K562 (cell line): ENCODE results near the gene PELI1. TPM values are rescaled to one million over a fixed set of nuclear protein-coding genes. Genes with fewer than 3 reads are reported as not detected.

Experiments
- ATAC-seq: fragments of 200-7000 bp; cut with Tn5 transposase; 3 replicates; pipeline ENCODE4 v1.9.1; 2020; ENCODE audit warnings: moderate library complexity
- BruUV-seq: library from RNA; stranded (reverse); fragments of 400-500 nt; replicated peaks from 2 replicates; lab custom pipeline; 2021; lab: Mats Ljungman, UMichigan
- CTCF ChIA-PET: fragments of 300-600 bp; formaldehyde crosslinking; extraction: SDS; loops from one replicate; lab custom pipeline; 2021; ENCODE audit warnings: low intra/inter-chr PET ratio; lab: Yijun Ruan, JAX
- POLR2A ChIA-PET: fragments of 300-600, 350-650 bp; sonication (Branson Sonifier 250); formaldehyde crosslinking; extraction: SDS; loops from one replicate; lab custom pipeline; 2021; ENCODE audit warnings: antibody characterized with exemption, inconsistent platforms; lab: Yijun Ruan, JAX
- DNase-seq, 4 experiments: peaks; one replicate each; pipeline versions ENCODE4 v3.0.0 to v3.0.0-alpha.2; 2011 to 2018; ENCODE audit warnings: low spot score in 3 of 4, mixed read lengths in 3 of 4; ENCODE audit errors: extremely low read depth in 1 of 4
- FAIRE-seq: peaks from 2 replicates; lab custom pipeline; 2011; peaks lifted over from hg19 to GRCh38; lab: Jason Lieb, UNC
- H2AFZ ChIP-seq: 2 replicates; pipeline ENCODE4 v1.6.0; 2011; ENCODE audit warnings: low read depth, low read length, control low read depth, inconsistent platforms
- H3K27ac ChIP-seq: fragments of 200-600 bp; 3 replicates; pipeline ENCODE4 v1.8.0; 2011; ENCODE audit warnings: low read depth, mild to moderate bottlenecking, control low read depth, inconsistent platforms, low read length, moderate library complexity, mixed read lengths; ENCODE audit errors: extremely low read depth
- H3K27me3 ChIP-seq, 2 experiments: fragments of 300-600 bp in 1 of 2; 2 replicates in 1 of 2; 3 replicates in 1 of 2; pipeline versions ENCODE4 v1.6.0 to v1.8.0; 2011; ENCODE audit warnings: inconsistent platforms in 2 of 2, low read length in 2 of 2, mild to moderate bottlenecking in 1 of 2, mixed read lengths in 1 of 2, moderate library complexity in 1 of 2; ENCODE audit not compliant: control insufficient read depth in 2 of 2, insufficient read depth in 2 of 2
- H3K36me3 ChIP-seq: fragments of 300-600 bp; 3 replicates; pipeline ENCODE4 v1.8.0; 2011; ENCODE audit warnings: mild to moderate bottlenecking, low read length, inconsistent platforms; ENCODE audit not compliant: control insufficient read depth, insufficient read depth
- H3K4me1 ChIP-seq, 2 experiments: fragments of 200-600 bp in 1 of 2; replicated peaks in 1 of 2; 2 replicates in 1 of 2; 3 replicates in 1 of 2; pipeline versions ENCODE4 v1.5.1 to v1.8.0; 2011; ENCODE audit warnings: inconsistent platforms in 2 of 2, low read length in 2 of 2, mild to moderate bottlenecking in 1 of 2, mixed read lengths in 1 of 2, moderate library complexity in 1 of 2; ENCODE audit not compliant: control insufficient read depth in 2 of 2, insufficient read depth in 2 of 2
- H3K4me2 ChIP-seq: 2 replicates; pipeline ENCODE4 v1.6.1; 2011; ENCODE audit warnings: low read length, control low read depth, inconsistent platforms, mixed read lengths; ENCODE audit not compliant: insufficient read depth
- H3K4me3 ChIP-seq: fragments of 200-600 bp; sonication (generic), shearing (Covaris generic); 2 replicates; pipeline ENCODE4 v1.5.1; 2016; ENCODE audit warnings: control low read depth, inconsistent platforms
- H3K79me2 ChIP-seq: fragments of 200-600 bp; 3 replicates; pipeline ENCODE4 v1.8.0; 2011; ENCODE audit warnings: low read length, inconsistent platforms; ENCODE audit not compliant: control insufficient read depth, insufficient read depth
- H3K9ac ChIP-seq, 2 experiments: 2 replicates each; pipeline versions ENCODE4 v1.6.0 to v1.6.1; 2011; ENCODE audit warnings: low read depth in 2 of 2, low read length in 2 of 2, control low read depth in 1 of 2, inconsistent platforms in 1 of 2, mild to moderate bottlenecking in 1 of 2, mixed read lengths in 1 of 2; ENCODE audit not compliant: insufficient read depth in 1 of 2
- H3K9me1 ChIP-seq: one replicate; pipeline ENCODE4 v1.6.0; 2011; ENCODE audit warnings: inconsistent platforms, mild to moderate bottlenecking, low read length, moderate library complexity; ENCODE audit not compliant: control insufficient read depth, insufficient read depth
- H3K9me3 ChIP-seq: replicated peaks from 2 replicates; pipeline ENCODE4 v1.5.1; 2011; ENCODE audit warnings: low read depth, low read length, inconsistent platforms; ENCODE audit not compliant: control insufficient read depth, insufficient read depth
- H4K20me1 ChIP-seq: replicated peaks from 2 replicates; pipeline ENCODE4 v1.6.1; 2011; ENCODE audit warnings: low read length, inconsistent platforms, mixed read lengths; ENCODE audit not compliant: control insufficient read depth, insufficient read depth
- C11orf30 ChIP-seq: fragments of 450-650 bp; IDR thresholded peaks from 2 replicates; pipeline ENCODE4 v1.6.1; 2016; ENCODE audit warnings: low read depth, mild to moderate bottlenecking
- CCNT2 ChIP-seq: IDR thresholded peaks from 2 replicates; pipeline ENCODE4 v1.6.1; 2011; ENCODE audit warnings: borderline replicate concordance, low read depth, mild to moderate bottlenecking, moderate library complexity, mixed read lengths, low read length; ENCODE audit not compliant: insufficient read length; ENCODE audit errors: extremely low read depth
- ETS2 ChIP-seq: IDR thresholded peaks from 2 replicates; pipeline ENCODE4 v1.6.1; 2016; ENCODE audit warnings: borderline replicate concordance, missing genetic modification characterization, mild to moderate bottlenecking, moderate library complexity, missing compliant biosample characterization; ENCODE audit not compliant: poor library complexity, severe bottlenecking
- FOXA3 ChIP-seq, 2 experiments: fragments of 450-650 bp in 1 of 2; sonication (generic) in 1 of 2; formaldehyde crosslinking; IDR thresholded peaks in 1 of 2; conservative IDR thresholded peaks in 1 of 2; 2 replicates each; pipeline versions ENCODE4 v1.4.0 to v1.8.0; 2020 to 2022; ENCODE audit warnings: mild to moderate bottlenecking in 2 of 2, missing genetic modification reagents in 1 of 2
- GATAD2A ChIP-seq: fragments of 450-650 bp; IDR thresholded peaks from 2 replicates; pipeline ENCODE4 v1.6.1; 2017
- HDAC6 ChIP-seq: IDR thresholded peaks from 2 replicates; pipeline ENCODE4 v1.6.1; 2012; ENCODE audit warnings: low read depth, mild to moderate bottlenecking, control low read depth, inconsistent platforms, low read length, moderate library complexity
- HLTF ChIP-seq: fragments of 450-650 bp; IDR thresholded peaks from 2 replicates; pipeline ENCODE4 v1.6.1; 2016
- HNRNPLL ChIP-seq: fragments of 200-400 bp; formaldehyde crosslinking; IDR thresholded peaks from 2 replicates; pipeline ENCODE4 v1.6.1; 2017; ENCODE audit warnings: low read length, low read depth, mild to moderate bottlenecking; ENCODE audit not compliant: poor library complexity, severe bottlenecking
- MEIS2 ChIP-seq: fragments of 450-650 bp; IDR thresholded peaks from 2 replicates; pipeline ENCODE4 v1.6.1; 2014; ENCODE audit warnings: mild to moderate bottlenecking; ENCODE audit not compliant: partially characterized antibody
- PKNOX1 ChIP-seq: fragments of 450-650 bp; IDR thresholded peaks from 2 replicates; pipeline ENCODE4 v1.6.1; 2016
- SAP30 ChIP-seq: fragments of 200-600 bp; sonication (generic); IDR thresholded peaks from 2 replicates; pipeline ENCODE4 v1.6.1; 2012; ENCODE audit warnings: borderline replicate concordance, low read depth, mild to moderate bottlenecking, moderate library complexity, low read length, control low read depth, inconsistent platforms; ENCODE audit not compliant: insufficient read depth, poor library complexity, severe bottlenecking
- ZFP36 ChIP-seq: fragments of 150-350 bp; IDR thresholded peaks from 2 replicates; pipeline ENCODE4 v1.6.1; 2018; ENCODE audit warnings: low read length, low read depth; ENCODE audit not compliant: partially characterized antibody
- ZNF263 ChIP-seq: sonication (generic); formaldehyde crosslinking; IDR thresholded peaks from 2 replicates; pipeline ENCODE4 v1.8.0; 2022; ENCODE audit warnings: mild to moderate bottlenecking, missing genetic modification reagents, borderline replicate concordance
- ZNF280B ChIP-seq: fragments of 250-450 bp; sonication (Bioruptor Pico); IDR thresholded peaks from 2 replicates; pipeline ENCODE4 v1.5.1; 2021; ENCODE audit warnings: mild to moderate bottlenecking
- ZNF77 ChIP-seq: fragments of 250-450 bp; sonication (Bioruptor Pico); IDR thresholded peaks from 2 replicates; pipeline ENCODE4 v1.5.0; 2020
- ZNF830 ChIP-seq: fragments of 250-450 bp; sonication (Bioruptor Pico); IDR thresholded peaks from 2 replicates; pipeline ENCODE4 v1.5.0; 2021; ENCODE audit warnings: mild to moderate bottlenecking
- in situ Hi-C: fragments of 300-500 bp; cut with MboI; formaldehyde crosslinking; loops from 4 replicates; pipeline ENCODE4 v1.15.0; 2018; ENCODE audit warnings: inconsistent platforms, mixed read lengths
- intact Hi-C: fragments of 100-400 bp; cut with micrococcal nuclease; formaldehyde crosslinking; loops from 2 replicates; pipeline ENCODE4 v1.14.2; 2022
- polyA plus RNA-seq, 8 experiments: library from polyadenylated mRNA; depleted of rRNA in 4 of 8; stranded (reverse) in 5 of 8; unstranded in 3 of 8; fragments of >200 nt; fragmentation: Nextera tagmentation in 2 of 8; fragmentation: Illumina TruSeq in 1 of 8; extraction: Ambion mirVana in 2 of 8; extraction: Trizol in 1 of 8; gene quantifications; 2 replicates each; pipeline versions ENCODE4 v1.2.1 to v1.2.3, GENCODE V29; 2011 to 2014; ENCODE audit warnings: inconsistent platforms in 1 of 8, missing spikeins in 1 of 8
- total RNA-seq, 7 experiments: library from RNA; depleted of rRNA in 6 of 7; stranded (reverse); fragments of >200 nt in 6 of 7; fragmentation: Illumina TruSeq in 2 of 7; extraction: Trizol in 2 of 7; gene quantifications; 2 replicates each; pipeline versions ENCODE4 v1.2.1 to v1.2.3, GENCODE V29; 2011 to 2021; ENCODE audit warnings: low replicate concordance in 1 of 7

The PELI1 gene
- total and polyA plus RNA-seq, 9 of the 15 experiments (the other 6 are each of a cell fraction or from before 2014, with no cell fraction given) = 3.3 to 19.2 (median 12.5) TPM

DNA sequence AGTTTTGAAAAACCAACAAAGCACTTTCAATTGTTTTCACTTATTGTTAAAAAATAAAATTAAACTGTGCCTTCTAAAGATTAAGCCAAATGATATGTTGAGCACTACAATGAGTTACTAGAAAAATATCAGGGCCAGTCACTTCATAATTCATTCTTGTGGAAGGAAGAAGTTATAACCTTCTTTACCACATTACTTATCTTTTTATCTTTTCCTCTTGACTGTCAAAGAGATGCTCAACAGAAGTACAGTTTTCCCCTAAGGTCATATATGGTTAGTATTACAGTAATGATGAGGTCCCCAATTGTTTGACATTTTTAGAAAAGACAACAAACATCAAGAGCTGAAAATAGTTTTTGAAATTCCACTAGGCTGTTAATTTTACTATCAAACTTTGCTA, 9.4 kb downstream of the PELI1 start:
- peaks cover 48% of the 10 kb centered on the region; the same call in 2 of the 3 replicates for H3K79me2 ChIP-seq
- peaks cover 3 to 17% of the 10 kb centered on the region in 2 experiments; a peak in 4 of 5 replicates for H3K4me1 ChIP-seq
- ATAC-seq (no peak), DNase-seq (no peak), FAIRE-seq (no peak)
- no peaks in the 10 kb centered on the region for H3K36me3 ChIP-seq
- H3K27me3 ChIP-seq = no peaks in the 10 kb centered on the region
- no peaks in the 10 kb centered on the region for H3K9me1 ChIP-seq
- no peak overlapping the region for H3K9ac ChIP-seq
- no TSS peak for BruUV-seq
- H4K20me1 ChIP-seq = no peaks in the 10 kb centered on the region
- no peak overlapping the region for H3K27ac ChIP-seq
- in situ Hi-C loops = no loop called here
- H3K4me2 ChIP-seq = no peak overlapping the region
- H2AFZ ChIP-seq = no peak overlapping the region
- no peak overlapping the region for H3K4me3 ChIP-seq
- ChIA-PET CTCF (no interaction called here), POLR2A (interaction anchor here (1.3 kb wide), 1 partner anchor 15 kb away, joined by 4 read pairs; no protein-coding TSS in a partner anchor)
- TF ChIP-seq C11orf30 (no peak), PKNOX1 (peak; percentile 15; the same call in 1 of the 2 replicates), ETS2 (tag) (no peak), CCNT2 (no peak), GATAD2A (no peak), ZNF77 (CRISPR knock-in tag) (no peak), ZFP36 (no peak), ZNF263 (CRISPR knock-in tag) (no peak), SAP30 (no peak), ZNF830 (CRISPR knock-in tag) (no peak), HLTF (no peak), HDAC6 (no peak), FOXA3 (CRISPR knock-in tag; conservative IDR thresholded peaks at IDR 0.05 in 1 of 2, IDR thresholded peaks at IDR 0.05 in 1 of 2) (no peak), ZNF280B (no peak), MEIS2 (peak; percentile 5), HNRNPLL (no peak)
- intact Hi-C loops = no loop called here
- H3K9me3 ChIP-seq = no peaks in the 10 kb centered on the region
